HG02973 (cell line): ENCODE data around the gene TMEM120A.
A peak's percentile ranks its signal among the peaks of the same experiment; 100 is the strongest.

Source experiments
- ATAC-seq: cut with Tn5 transposase; IDR thresholded peaks from one replicate; pipeline ENCODE4 v1.9.1; 2021; ENCODE audit warnings: moderate library complexity; ENCODE audit not compliant: unreplicated experiment

TMEM120A gene

GRCh38 chr7:75995996-75996395, 1.6 kb upstream of the TMEM120A start:
- no peak for ATAC-seq

DNA sequence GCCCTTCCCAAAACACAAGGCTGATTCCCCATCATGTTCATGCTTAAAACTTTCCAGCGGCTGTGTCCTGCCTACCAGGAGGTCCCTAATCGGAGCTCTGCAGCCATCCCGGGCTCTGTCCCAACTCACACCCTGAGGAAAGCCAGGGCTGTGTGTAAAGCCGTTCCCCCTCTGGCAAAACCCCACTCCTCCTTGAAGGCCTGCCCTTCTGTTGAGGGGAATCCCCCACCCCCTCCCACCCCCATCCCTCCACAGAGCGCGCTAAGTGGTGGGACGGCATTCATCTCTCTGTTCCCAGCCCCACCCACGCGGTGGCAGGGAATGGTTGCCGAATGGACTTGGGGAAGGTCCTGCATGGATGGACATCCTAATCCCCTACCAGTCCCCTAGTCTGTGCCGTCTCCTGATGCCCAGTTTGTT, 667 bp upstream of the TMEM120A start:
- no peak for ATAC-seq

DNA sequence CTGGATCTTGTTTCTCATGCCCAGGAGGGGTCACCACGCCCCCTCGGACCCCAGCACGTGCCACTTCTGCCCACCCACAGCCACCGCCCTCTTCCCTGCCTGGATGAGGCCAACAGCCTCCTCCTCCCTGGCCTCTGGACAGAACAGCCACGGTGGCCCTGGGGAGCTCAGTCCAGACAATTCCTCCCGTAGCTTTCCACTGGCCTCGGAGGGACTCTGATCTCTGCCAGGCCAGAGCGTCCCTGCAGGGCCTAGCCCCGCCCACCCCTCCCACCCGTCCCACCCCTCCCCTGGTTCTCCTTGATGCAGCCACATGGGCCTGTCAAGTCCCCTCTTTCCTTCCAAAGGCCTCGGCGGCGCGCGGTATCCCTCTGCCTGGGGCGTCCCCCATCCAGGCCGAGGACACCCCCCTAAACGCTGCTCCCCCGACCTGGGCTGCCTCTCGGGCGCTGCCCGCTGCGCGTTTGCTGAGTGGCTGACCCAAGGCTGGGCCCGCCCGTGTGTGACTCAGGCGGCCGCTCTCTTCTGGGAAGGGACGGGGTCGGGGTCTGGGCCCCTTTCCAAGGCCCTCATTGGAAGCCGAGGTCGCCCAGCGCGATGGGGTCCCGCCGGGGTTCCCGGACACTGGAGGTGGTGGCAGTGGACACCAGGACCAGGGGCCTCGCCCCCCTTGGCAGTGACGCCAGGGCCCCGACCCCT, 557 bp downstream of the TMEM120A start:
- peak; percentile 11 for ATAC-seq

GRCh38 chr7:75992083-75992755, 2.2 kb downstream of the TMEM120A start:
- no peak for ATAC-seq

DNA sequence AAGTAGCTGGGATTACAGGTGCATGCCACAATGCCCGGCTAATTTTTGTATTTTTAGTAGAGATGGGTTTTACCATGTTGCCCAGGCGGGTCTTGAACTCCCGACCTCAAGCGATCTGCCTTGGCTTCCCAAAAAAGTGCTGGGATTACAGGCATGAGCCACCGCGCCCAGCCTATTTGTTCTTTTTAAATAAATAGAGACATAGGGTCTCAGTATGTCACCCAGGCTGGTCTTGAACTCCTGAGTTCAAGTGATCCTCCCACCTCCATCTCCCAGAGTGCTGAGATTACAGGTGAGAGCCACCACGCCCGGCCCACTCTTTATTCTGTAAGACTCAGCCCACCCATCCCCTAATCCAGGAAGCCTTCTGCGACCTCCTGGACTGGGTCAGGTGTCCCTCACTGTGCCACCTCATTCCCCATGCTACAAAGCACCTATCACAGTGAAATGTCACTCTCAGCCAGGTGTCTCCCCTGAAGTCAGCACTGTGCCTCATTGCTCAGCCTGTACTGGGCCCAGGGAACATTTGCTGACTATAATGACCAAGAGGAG, 2.8 kb downstream of the TMEM120A start:
- no peak for ATAC-seq

DNA sequence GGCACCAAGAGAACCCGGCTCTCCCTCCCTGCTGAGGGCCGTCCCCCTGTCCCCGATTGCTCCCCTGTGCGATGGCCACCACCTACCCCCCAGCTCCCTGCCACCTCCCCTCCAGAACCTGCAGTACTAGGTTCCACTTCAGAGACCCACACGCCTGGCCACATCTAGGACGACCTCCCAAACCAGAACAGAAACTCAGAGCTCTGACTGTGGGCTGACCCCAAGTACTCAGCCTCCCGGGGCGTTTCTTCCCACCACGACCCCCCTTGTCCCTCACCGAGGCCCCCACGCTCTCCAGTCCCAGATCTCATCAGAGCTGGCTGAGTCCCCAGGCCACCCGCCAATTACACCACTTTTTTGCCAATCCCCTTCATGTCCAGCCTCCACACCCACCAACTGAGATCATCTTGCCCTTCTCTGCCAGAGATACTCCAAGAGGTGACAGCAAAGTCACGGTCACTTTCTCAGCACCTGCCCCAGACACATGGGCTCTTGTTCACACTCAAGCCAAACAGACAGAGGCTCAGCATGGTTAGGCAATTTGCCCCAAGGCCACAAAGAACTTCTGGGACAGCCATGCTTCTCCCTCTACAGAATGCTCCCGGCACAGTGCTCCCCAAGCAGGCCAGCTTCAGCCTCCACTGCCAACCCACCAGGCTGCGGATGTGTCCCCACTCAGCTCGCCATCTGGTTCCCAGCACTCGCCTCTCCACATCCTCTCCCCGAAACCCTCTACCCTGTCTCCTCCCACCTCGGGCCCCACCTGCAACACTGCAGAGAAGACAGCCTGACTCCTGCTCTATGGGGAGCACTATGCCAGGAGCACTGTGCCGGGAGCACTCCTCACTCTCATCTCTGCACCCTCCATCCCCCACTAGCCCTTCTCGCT, 4.7 kb downstream of the TMEM120A start:
- ATAC-seq = no peak

GRCh38 chr7:75988568-75989499, 5.6 kb downstream of the TMEM120A start:
- no peak for ATAC-seq

- ATAC-seq = no peak
Measured at GRCh38 chr7:75987805-75988567, 6.4 kb downstream of the TMEM120A start.

- ATAC-seq = no peak
Measured at GRCh38 chr7:75987026-75987804, 7.2 kb downstream of the TMEM120A start.

DNA sequence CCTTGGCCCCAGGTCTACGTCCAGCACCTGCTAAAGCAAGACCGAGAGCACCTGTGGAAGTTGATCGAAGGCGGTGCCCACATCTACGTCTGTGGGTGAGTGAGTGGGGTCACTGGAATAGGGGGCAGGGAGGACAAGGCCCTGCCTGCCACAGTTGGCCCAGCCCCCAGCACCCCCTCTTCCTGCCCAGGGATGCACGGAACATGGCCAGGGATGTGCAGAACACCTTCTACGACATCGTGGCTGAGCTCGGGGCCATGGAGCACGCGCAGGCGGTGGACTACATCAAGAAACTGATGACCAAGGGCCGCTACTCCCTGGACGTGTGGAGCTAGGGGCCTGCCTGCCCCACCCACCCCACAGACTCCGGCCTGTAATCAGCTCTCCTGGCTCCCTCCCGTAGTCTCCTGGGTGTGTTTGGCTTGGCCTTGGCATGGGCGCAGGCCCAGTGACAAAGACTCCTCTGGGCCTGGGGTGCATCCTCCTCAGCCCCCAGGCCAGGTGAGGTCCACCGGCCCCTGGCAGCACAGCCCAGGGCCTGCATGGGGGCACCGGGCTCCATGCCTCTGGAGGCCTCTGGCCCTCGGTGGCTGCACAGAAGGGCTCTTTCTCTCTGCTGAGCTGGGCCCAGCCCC, 8.1 kb downstream of the TMEM120A start:
- no peak for ATAC-seq

DNA sequence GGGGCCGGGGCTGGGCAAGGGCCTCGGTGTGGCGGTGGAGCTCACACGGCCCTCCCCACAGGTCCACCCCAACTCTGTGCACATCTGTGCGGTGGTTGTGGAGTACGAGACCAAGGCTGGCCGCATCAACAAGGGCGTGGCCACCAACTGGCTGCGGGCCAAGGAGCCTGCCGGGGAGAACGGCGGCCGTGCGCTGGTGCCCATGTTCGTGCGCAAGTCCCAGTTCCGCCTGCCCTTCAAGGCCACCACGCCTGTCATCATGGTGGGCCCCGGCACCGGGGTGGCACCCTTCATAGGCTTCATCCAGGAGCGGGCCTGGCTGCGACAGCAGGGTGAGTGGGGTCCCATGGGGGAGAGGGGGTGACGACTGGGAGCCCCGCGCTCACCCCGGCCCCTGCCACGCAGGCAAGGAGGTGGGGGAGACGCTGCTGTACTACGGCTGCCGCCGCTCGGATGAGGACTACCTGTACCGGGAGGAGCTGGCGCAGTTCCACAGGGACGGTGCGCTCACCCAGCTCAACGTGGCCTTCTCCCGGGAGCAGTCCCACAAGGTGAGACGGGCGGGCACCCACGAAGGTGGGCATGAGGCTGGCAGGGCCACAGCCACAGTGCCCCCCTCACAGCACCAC, 8.8 kb downstream of the TMEM120A start:
- ATAC-seq = no peak

GRCh38 chr7:75985009-75985517, 9.3 kb downstream of the TMEM120A start:
- ATAC-seq = no peak

GRCh38 chr7:75984130-75985008, 10.0 kb downstream of the TMEM120A start:
- ATAC-seq = no peak

GRCh38 chr7:75983471-75984129, 10.8 kb downstream of the TMEM120A start:
- no peak for ATAC-seq

- ATAC-seq = no peak
Measured at GRCh38 chr7:75982306-75983064, 11.9 kb downstream of the TMEM120A start.
